Spleen (tissue), 11 donors: Measurements from ENCODE around the gene P2RY11. TPM values are rescaled to one million over a fixed set of nuclear protein-coding genes. Genes with fewer than 3 reads are reported as not detected.
A peak's percentile ranks its signal among the peaks of the same experiment; 100 is the strongest.

Experiments
- DNase-seq: peaks from one replicate; pipeline ENCODE4 v3.0.0-alpha.2; 2020
- H3K27ac ChIP-seq, 8 donors: fragments of 200-600 bp; sonication (generic) in 7 of 8; 1 replicate in 4 of 8; 2 replicates in 4 of 8; pipeline versions ENCODE4 v1.5.0 to v1.8.0; 2016 to 2021; ENCODE audit warnings: inconsistent platforms in 4 of 8, mild to moderate bottlenecking in 4 of 8, moderate library complexity in 1 of 8
- H3K27me3 ChIP-seq, 7 donors: fragments of 200-600 bp; sonication (generic) in 6 of 7; replicated peaks in 1 of 7; 1 replicate in 4 of 7; 2 replicates in 3 of 7; pipeline versions ENCODE4 v1.5.0 to v1.8.0; 2016 to 2021; ENCODE audit warnings: inconsistent platforms in 3 of 7, mild to moderate bottlenecking in 1 of 7
- H3K36me3 ChIP-seq, 6 donors: fragments of 200-600 bp; sonication (generic) in 5 of 6; 1 replicate in 4 of 6; 2 replicates in 2 of 6; pipeline versions ENCODE4 v1.5.0 to v1.8.0; 2016 to 2021; ENCODE audit warnings: inconsistent platforms in 2 of 6
- H3K4me1 ChIP-seq, 6 donors: fragments of 200-600 bp; sonication (generic) in 5 of 6; 1 replicate in 3 of 6; 2 replicates in 3 of 6; pipeline versions ENCODE4 v1.5.0 to v1.8.0; 2016 to 2021; ENCODE audit warnings: inconsistent platforms in 3 of 6
- H3K4me3 ChIP-seq, 8 donors: fragments of 200-600 bp; sonication (generic) in 7 of 8; 1 replicate in 4 of 8; 2 replicates in 4 of 8; pipeline versions ENCODE4 v1.5.0 to v1.8.0; 2016 to 2021; ENCODE audit warnings: inconsistent platforms in 4 of 8, mild to moderate bottlenecking in 4 of 8, moderate library complexity in 2 of 8
- H3K9me3 ChIP-seq, 8 donors: fragments of 200-600 bp; sonication (generic) in 7 of 8; 1 replicate in 4 of 8; 2 replicates in 4 of 8; pipeline versions ENCODE4 v1.5.0 to v1.8.0; 2016 to 2021; ENCODE audit warnings: inconsistent platforms in 4 of 8
- POLR2A ChIP-seq, 3 donors: fragments of 450-650 bp; IDR thresholded peaks; one replicate each; pipeline ENCODE4 v1.5.1; 2017; ENCODE audit warnings: antibody characterized with exemption in 3 of 3, mild to moderate bottlenecking in 1 of 3
- POLR2AphosphoS5 ChIP-seq, 3 donors: sonication (generic); formaldehyde crosslinking; IDR thresholded peaks; one replicate each; pipeline ENCODE4 v1.5.1; 2017; ENCODE audit warnings: antibody characterized with exemption in 3 of 3
- WGBS, 5 donors: extraction: QIAGEN DNeasy Blood & Tissue Kit in 3 of 5; methylation state at CpG; one replicate each; pipeline versions ENCODE4 v1.1.5 to v1.1.7; 2013 to 2018; 5-methylcytosine and 5-hydroxymethylcytosine counted together
- intact Hi-C: fragments of 100-400 bp; cut with DNase I; formaldehyde crosslinking; loops from one replicate; pipeline ENCODE4 v1.15.0; 2023; ENCODE audit warnings: low total_unique reads
- polyA plus RNA-seq, 3 donors: library from polyadenylated mRNA; stranded (reverse); fragments of 200-250 nt; gene quantifications; one replicate each; pipeline ENCODE4 v1.2.1, GENCODE V29; 2013
- total RNA-seq, 7 donors: library from RNA; depleted of rRNA in 3 of 7; stranded (reverse); fragments of >200 nt in 3 of 7; fragmentation: NEBNext Ultra II Directional in 4 of 7; extraction: Animal tissue kit (Norgen Biotek cat#: 25700) in 4 of 7; gene quantifications; one replicate each; pipeline versions ENCODE4 v1.1.0 to v1.2.1, GENCODE V29; 2016 to 2021
- TF ChIP-seq, protein P1 (sequence below), 11 experiments: fragments of 200-600 bp in 7 of 11; fragments of 450-650 bp in 4 of 11; sonication (generic) in 4 of 11; IDR thresholded peaks in 8 of 11; conservative IDR thresholded peaks in 3 of 11; 1 replicate in 7 of 11; 2 replicates in 4 of 11; pipeline versions ENCODE4 v1.4.0 to v1.8.0; 2016 to 2021; ENCODE audit warnings: antibody characterized with exemption in 11 of 11, inconsistent platforms in 4 of 11, mild to moderate bottlenecking in 1 of 11
- donor health status: healthy with polysubstance abuse.
- donor health status: DM: no; HTN: no; CAD: no; lungs with moderate emphysema.
- donor health status: DM: no; HTN: no; CAD: no.
- donor health status: Bipolar disorder and iron deficiency.
- donor health status: healthy.
- donor health status: DM: no; HTN: no; CAD: no.
- donor health status: DM: yes; HTN: yes; CAD: no.

The P2RY11 gene
- total and polyA plus RNA-seq, 10 donors, result 7.9 to 24.2 (median 16.9) TPM

DNA sequence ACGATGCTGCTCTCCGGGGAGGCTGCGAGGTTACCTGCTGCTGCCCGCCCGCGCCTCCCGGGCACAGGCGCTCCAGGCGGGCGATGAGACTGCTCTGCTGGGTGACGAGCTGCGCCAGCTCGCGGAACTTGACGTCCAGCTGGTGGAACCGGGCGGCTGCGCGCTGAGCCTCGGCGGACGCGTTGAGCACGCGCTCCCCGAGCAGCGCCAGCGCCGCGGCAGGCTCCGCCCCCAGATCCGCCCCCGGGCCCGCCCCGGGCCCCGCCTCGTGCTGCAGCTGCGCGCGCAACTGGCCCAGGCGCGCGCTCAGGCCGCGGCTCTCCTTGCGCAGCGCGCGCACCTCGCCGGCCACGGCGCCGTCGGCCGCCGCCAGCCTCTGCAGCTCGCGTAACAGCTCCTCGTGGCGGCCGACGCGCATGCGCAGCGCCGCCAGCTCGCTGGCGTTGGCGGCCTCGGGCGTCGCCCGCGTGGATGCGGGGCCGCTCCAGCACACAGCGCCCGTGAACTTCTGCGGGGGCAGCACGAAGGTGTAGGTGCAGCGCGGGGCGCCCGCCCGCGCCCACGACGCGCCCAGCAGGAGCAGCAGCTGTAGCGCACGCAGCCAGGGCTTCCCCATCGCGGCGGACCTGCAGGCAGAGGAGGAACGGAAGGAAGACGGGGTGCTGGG is 15.4 kb upstream of the P2RY11 start:
- intact Hi-C loops, result no loop called here
- WGBS, 5 donors, result 3 to 14% (median 4%) methylated on average over 22 to 97 of the region's 97 CpGs
- peaks cover 0 to 29% (median 25%) of the 10 kb centered on the region in 6 donors for H3K36me3 ChIP-seq
- H3K4me3 ChIP-seq, result peak overlapping the region; percentile 35 to 75 (median 48)
- peaks cover 0 to 3% (median 0%) of the 10 kb centered on the region in 8 donors for H3K9me3 ChIP-seq
- peak; percentile 96 for DNase-seq
- H3K27me3 ChIP-seq, result no peaks in the 10 kb centered on the region
- H3K27ac ChIP-seq, result peak overlapping the region; percentile 71 to 91 (median 85)
- TF ChIP-seq, protein P1, sequence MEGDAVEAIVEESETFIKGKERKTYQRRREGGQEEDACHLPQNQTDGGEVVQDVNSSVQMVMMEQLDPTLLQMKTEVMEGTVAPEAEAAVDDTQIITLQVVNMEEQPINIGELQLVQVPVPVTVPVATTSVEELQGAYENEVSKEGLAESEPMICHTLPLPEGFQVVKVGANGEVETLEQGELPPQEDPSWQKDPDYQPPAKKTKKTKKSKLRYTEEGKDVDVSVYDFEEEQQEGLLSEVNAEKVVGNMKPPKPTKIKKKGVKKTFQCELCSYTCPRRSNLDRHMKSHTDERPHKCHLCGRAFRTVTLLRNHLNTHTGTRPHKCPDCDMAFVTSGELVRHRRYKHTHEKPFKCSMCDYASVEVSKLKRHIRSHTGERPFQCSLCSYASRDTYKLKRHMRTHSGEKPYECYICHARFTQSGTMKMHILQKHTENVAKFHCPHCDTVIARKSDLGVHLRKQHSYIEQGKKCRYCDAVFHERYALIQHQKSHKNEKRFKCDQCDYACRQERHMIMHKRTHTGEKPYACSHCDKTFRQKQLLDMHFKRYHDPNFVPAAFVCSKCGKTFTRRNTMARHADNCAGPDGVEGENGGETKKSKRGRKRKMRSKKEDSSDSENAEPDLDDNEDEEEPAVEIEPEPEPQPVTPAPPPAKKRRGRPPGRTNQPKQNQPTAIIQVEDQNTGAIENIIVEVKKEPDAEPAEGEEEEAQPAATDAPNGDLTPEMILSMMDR (IDR thresholded peaks at IDR 0.05 in 8 of 11, conservative IDR thresholded peaks at IDR 0.05 in 3 of 11), result peak in 1 of 11 experiments; percentile 29
- TF ChIP-seq POLR2A (IDR thresholded peaks at IDR 0.05) (peak in 1 of 3 donors; percentile 62), POLR2AphosphoS5 (IDR thresholded peaks at IDR 0.05) (peak; percentile 89 to 92 (median 89))
- H3K4me1 ChIP-seq, result peaks cover 6 to 68% (median 35%) of the 10 kb centered on the region in 6 donors

DNA sequence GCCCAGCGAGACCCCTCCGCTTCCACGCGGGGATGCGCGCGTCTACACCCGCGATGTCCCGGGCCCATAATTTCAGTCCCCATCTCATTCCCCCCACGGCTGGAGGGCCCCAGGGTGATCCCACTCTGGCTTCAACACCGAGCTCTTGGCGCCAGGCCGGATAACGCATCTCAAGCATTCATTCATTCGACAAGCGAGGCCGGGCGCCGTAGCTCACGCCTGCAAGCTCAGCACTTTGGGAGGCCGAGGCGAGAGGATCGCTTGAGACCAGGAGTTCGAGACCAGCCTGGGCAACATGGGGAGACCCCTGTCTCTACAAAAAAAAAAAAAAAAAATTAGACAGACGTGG is 14.9 kb upstream of the P2RY11 start:
- DNase-seq, result no peak
- peak overlapping the region; percentile 35 to 75 (median 48) for H3K4me3 ChIP-seq
- intact Hi-C loops, result no loop called here
- peak overlapping the region; percentile 63 to 91 (median 85) for H3K27ac ChIP-seq
- peaks cover 0 to 3% (median 0%) of the 10 kb centered on the region in 8 donors for H3K9me3 ChIP-seq
- H3K36me3 ChIP-seq, result peaks cover 0 to 24% (median 20%) of the 10 kb centered on the region in 6 donors
- WGBS, 5 donors, result 35 to 84% (median 37%) methylated on average over 15 to 26 of the region's 26 CpGs
- no peaks in the 10 kb centered on the region for H3K27me3 ChIP-seq
- TF ChIP-seq POLR2A (IDR thresholded peaks at IDR 0.05) (no peak), POLR2AphosphoS5 (IDR thresholded peaks at IDR 0.05) (no peak)
- TF ChIP-seq, protein P1 (IDR thresholded peaks at IDR 0.05 in 8 of 11, conservative IDR thresholded peaks at IDR 0.05 in 3 of 11), result no peak
- H3K4me1 ChIP-seq, result peaks cover 6 to 68% (median 37%) of the 10 kb centered on the region in 6 donors

DNA sequence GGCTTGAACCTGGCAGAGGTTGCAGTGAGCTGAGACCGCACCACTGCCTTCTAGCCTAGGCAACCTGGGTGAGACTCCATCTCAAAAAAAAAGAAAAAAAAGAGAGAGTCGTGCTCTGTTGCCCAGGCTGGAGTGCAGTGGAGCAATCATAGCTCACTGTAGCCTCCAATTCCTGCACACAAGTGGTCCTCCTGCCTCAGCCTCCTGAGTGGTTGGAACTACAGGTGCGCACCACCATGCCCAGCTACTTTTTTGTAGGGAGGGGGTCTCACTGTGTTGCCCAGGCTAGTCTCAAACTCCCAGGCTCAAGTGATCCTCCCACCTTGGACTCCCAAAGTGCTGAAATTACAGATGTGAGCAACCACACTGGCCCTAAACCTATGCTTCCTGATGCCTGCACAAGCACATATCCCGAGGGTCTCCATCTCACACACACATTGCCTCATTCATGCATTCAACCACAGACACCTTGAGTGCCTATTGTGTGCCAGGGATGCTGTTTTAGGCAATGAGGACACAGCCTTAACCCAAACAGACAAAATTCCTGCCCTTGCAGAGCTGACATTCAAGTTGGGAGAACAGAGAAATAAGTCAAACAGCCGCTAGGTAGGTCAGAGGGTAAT is 11.2 kb upstream of the P2RY11 start:
- H3K4me1 ChIP-seq, result peaks cover 11 to 95% (median 58%) of the 10 kb centered on the region in 6 donors
- peak overlapping the region in 3 of 8 donors; percentile 18 to 95 (median 93) for H3K27ac ChIP-seq
- H3K4me3 ChIP-seq, result no peak overlapping the region
- peak; percentile 39 for DNase-seq
- 84 to 90% (median 88%) methylated on average over 5 of the region's 5 CpGs for WGBS, 5 donors
- intact Hi-C loops, result no loop called here
- TF ChIP-seq, protein P1 (IDR thresholded peaks at IDR 0.05 in 8 of 11, conservative IDR thresholded peaks at IDR 0.05 in 3 of 11), result no peak
- no peak for TF ChIP-seq POLR2AphosphoS5 (IDR thresholded peaks at IDR 0.05)
- TF ChIP-seq POLR2A (IDR thresholded peaks at IDR 0.05), result no peak
- peaks cover 0 to 3% (median 0%) of the 10 kb centered on the region in 8 donors for H3K9me3 ChIP-seq
- H3K27me3 ChIP-seq, result no peaks in the 10 kb centered on the region
- no peaks in the 10 kb centered on the region for H3K36me3 ChIP-seq

DNA sequence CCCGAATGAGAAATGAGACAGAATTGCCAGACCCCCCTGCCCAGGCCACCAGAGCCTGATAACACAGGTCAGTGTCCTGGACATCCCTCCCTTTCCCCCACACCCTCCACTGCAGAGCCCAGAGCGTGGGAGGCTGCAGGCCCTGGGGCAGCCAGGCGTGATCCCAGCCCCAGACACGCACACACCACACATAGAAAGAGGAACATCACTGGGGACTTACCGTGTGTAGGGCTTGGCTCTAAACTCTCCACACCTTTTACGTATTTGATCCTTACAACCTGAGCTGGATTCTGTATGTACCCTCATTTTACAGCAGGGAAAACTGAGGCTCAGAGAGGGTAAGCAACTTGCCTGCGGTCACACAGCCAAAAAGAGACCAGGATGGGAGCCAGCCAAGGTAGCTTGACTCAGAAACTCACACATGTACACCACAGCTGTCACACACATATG is 8.7 kb upstream of the P2RY11 start:
- DNase-seq, result peak; percentile 88
- intact Hi-C loops, result no loop called here
- Histone ChIP-seq H3K4me3 (peak overlapping the region in 1 of 8 donors; percentile 12), H3K4me1 (peaks cover 14 to 98% (median 66%) of the 10 kb centered on the region in 6 donors), H3K9me3 (no peaks in the 10 kb centered on the region), H3K27me3 (no peaks in the 10 kb centered on the region), H3K27ac (peak overlapping the region; percentile 75 to 95 (median 88)), H3K36me3 (peaks cover 0 to 8% (median 6%) of the 10 kb centered on the region in 6 donors)
- TF ChIP-seq POLR2A (IDR thresholded peaks at IDR 0.05), result no peak
- TF ChIP-seq, protein P1 (IDR thresholded peaks at IDR 0.05 in 8 of 11, conservative IDR thresholded peaks at IDR 0.05 in 3 of 11), result no peak
- TF ChIP-seq POLR2AphosphoS5 (IDR thresholded peaks at IDR 0.05), result peak; percentile 44 to 73 (median 65)
- WGBS, 5 donors, result 41 to 52% (median 49%) methylated on average over 7 of the region's 7 CpGs
